GM18519 (cell line): ENCODE data around the gene DNTT.

Experiments
- ATAC-seq: cut with Tn5 transposase; IDR thresholded peaks from one replicate; pipeline ENCODE4 v1.9.1; 2021; ENCODE audit warnings: mild to moderate bottlenecking, moderate library complexity; ENCODE audit not compliant: unreplicated experiment, low FRiP score

Gene DNTT

DNA sequence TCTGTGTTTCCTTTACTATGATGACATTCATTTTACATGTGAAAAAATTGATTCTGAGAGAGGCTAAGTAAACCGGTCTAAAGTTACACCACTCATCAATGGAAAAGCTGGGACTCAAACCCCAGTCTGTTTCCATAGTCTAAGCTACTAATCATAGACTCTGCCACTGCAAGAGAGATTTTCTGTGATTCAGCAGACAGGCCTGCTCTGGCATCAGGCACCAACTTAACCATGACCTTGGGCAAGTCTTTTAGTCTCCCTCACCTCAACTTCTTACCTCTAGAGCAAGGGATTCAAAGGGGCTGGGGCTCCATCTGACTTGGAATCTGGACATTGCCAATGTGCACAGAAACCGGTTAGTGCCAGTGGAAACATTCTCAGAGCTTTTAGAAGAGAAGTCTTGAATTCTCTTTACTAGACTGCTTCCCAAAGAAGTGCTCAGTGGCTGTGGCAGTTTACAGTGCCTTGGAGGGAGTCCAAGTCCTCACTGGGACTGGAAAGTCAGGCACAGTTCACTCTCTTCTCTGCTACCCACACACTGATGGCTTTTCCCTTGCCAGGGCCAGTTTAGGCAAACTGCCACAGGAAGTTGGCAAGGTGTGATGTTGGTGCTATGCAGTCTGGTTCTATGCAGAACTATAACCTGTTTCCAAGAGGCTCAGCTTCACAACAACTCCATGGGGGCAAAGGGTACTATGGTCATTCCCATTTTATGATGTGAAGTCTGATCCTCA, 28.4 kb upstream of the DNTT start:
- no peak for ATAC-seq

- no peak for ATAC-seq
These were observed 27.8 kb upstream of the DNTT start for GRCh38 chr10:96276426-96276825.

GRCh38 chr10:96276831-96277230, 27.4 kb upstream of the DNTT start:
- no peak for ATAC-seq

DNA sequence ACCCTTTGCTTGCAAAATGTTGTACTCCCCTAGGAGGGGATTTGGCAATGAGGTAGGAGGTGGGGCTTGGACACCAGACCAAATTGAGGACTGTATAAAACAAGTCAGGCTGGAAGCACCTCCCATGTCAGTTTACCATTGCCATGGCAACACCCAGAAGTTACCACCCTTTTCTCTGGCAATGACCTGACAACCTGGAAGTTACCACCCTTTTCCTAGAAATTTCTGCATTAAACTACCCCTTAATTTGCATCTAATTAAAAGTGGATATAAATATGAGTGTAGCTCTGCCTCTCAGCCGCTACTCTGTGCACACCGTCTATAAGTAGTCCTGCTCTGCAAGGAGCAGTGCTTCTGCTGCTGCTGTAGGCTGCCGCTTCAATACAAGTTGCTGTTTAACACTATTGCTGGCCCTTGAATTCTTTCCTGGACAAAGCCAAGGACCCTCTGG, 25.0 kb upstream of the DNTT start:
- no peak for ATAC-seq

DNA sequence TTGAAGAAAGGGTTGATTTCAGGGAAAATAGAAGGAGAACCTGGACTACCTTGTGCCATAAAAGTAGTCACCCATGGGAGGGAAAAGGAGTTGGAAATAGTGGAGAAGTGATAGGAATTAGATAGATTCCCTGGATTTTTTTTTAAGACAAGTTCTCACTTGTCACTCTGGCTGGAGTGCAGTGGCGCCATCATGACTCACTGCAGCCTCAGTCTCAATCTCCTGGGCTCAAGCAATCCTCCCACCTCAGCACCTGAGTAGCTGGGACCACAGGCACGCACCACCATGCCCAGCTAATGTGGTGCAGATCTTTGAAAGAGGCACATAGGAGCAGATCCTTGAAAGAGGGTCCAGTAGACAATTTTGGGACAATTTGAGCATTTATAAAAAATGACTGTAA, 23.4 kb upstream of the DNTT start:
- ATAC-seq = no peak

DNA sequence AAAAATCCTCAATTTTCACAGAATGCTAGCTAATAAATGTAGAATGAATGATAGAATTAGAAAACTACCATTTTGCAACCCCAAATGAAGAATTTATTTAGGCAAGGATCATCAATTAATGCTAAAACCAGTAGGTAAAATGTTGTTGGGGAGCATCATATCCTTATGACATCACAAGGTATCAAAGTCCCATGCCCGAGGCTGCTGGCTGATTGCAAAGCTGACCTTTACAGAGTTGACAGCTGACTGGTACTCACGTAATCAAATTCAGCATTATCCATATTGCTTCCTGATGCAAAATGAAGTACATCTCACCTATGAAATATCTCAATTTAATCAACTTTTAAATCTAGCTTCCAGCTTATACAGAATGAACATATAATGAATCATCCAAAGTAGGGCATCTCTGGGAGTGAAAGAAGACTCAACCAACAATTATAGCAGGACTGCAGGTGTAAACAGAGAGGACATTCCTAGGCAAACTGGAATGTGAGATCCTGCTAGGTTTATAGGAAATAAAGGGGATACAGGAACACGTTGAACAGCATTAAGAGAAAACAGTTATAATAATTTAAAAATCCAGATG, 22.7 kb upstream of the DNTT start:
- ATAC-seq = no peak

DNA sequence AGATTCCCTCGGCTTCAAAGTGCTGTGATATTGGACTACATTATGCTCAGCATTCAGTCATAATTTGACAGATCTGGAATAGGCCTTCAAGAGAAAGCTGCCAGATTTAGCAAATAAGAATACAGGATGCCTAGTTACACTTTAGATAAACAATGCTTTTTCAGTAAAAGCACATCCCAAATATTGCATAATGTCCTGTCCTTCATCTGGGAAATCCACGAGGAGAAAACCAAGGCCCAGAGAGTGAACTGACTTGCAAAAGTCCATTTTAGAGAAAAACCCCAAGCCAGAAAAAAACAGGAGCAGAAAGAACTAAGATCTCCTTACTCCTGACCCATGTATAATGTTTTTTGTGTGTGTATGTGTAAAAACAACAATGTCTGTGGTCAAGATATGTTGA, 20.9 kb upstream of the DNTT start:
- ATAC-seq = no peak

GRCh38 chr10:96283756-96284155, 20.5 kb upstream of the DNTT start:
- no peak for ATAC-seq

DNA sequence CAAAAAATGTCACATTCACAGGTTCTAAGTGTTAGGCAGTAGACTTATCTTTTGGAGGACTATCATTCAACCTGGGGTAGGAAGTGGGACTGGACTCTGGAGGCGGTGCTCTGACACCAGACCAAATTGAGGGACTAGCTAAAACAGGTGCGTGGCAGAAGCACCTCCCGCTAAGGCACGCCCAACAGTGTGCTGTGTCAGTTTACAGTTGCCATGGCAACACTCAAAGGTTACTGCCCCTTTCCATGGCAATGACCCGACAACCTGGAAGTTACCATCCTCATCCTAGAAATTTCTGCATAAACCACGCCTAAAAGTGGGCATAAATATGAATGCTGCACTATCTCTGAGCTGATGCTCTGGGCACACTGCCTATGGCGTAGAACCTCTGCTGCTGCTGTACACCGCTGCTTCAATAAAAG, 18.9 kb upstream of the DNTT start:
- ATAC-seq = no peak

DNA sequence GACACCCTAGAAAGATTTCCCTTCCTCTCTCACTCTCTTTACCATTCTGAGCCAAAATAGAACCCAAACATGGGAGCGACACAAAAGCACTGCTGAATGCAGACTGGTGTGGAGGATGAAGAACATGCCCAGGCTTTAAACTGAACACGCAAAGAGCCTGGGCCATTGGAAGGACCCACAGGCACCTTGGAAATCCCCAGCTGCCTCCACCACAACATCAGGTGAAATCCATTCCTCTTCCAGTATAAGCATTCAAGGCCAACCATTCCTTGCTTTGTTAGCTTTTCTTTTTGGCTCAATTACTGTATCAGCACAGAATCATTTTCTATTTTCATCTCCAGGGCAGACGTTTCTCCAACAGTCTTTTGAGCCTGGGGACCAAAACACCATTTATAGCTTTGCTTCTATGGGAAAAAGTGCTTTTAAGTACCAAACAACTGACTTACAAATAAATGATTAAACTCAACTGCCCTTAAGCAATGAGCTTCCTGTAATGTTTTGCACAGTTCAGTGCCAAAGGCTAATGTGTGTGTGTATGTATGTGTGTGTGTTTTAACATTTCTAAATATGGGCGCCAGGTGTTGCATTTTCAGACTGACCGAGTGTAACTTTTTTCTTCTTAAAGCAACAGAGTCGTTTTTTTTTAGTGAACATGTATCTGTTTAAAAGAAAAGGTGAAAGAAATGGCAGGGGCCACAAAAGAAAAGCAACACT, 16.7 kb upstream of the DNTT start:
- peak; percentile 34 for ATAC-seq

- peak; percentile 65 for ATAC-seq
These were observed 16.0 kb upstream of the DNTT start for GRCh38 chr10:96288151-96288621.

- no peak for ATAC-seq
These were observed 14.9 kb upstream of the DNTT start for GRCh38 chr10:96289218-96289910.

DNA sequence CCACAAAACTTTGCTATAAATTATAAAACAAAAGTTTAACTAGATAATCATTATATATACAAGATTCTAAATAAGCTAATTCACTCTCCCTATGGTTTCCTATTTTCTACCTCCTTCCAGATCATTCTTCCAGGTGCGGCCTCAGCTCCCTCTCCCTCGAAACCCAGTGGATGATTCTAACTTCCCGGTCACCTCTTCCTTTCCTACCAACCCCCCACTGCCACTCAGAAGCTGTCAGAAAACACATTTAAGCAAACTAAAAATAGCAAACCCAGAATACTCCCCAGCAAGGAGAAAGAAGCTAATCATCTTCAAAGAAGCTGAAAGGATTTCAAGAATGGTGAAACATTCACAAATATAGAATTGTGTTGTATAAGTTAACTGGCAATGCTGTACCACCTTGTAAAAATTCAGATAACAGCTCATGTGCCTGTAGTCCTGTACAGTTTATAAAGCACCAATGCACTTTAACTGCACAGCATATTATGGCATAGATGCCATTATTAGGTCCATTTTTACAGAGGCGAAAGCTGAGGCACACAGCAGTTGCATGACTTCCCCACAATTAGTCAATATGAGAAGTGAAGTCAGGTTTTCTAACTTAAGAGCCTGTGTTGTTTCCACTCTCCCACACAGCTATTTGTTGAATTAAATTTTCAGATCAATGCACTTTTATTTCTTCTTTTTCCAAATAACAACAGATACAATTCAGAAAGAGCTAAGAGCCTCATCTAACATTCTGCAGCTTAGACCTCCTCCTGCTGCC, 13.7 kb upstream of the DNTT start:
- ATAC-seq = no peak

DNA sequence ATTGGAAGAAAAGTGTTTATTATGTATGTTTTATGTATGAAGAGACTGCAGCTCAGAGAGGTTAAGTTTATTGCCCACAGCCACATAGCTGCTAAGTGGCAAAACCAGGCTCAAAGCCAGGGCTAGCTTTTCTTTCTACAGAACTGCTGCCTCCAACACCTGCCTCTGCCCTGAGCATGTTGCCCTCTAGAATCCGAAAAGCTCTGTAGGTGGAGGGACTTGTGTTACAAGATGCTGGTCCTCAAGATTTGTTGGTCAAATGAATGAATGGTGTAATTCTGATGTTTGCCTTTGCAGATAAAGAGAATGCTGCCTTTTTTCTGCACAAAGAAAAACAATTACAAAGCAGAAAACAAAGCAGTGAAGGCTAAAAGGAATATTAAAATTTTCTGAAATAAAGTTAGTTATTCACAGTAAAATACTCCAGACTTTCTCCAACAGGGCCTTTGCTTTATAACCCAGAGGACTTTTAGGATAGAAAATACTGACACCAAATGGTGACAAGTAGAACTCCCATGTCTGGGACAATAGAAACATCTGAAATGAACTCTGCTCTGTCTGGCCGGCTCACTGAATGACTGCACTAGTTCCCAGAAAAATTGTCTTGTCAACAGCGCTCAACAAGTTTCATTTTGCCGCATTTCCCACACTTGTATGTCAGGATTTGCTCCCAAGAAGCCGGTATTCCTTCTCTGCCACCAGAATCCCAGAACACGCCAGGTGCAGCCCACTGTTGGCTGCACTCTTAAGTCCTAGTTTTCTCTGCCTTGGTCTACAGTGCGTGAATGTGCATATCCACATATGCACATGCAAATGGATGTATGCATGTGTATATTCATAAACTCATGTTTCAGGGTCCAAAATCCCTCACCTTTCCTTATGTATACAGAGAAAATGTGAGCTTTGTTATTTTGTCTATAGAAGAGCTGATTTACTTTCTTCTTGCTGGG, 11.0 kb upstream of the DNTT start:
- ATAC-seq = no peak

- ATAC-seq = no peak
These were observed 8.8 kb upstream of the DNTT start for GRCh38 chr10:96295475-96295874.

DNA sequence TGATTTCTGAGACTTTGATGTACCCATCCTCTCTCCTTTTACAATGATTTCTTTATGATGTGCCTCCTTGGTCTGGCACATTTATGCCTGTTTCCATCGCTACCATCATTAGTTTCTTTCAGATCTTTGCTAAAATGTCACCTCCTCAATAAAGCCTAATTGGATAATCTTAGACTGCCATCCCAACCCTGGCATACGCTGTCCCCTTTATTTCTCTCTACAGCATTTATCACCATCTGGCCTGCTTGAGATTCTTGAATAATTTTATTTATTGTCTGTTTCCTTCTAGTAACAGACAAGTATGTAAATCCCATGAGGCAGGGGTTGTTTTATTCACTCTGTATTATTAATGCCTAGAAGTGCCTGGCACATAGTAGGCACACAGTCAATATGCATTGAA, 6.7 kb upstream of the DNTT start:
- no peak for ATAC-seq

GRCh38 chr10:96298362-96298761, 5.9 kb upstream of the DNTT start:
- ATAC-seq = no peak

GRCh38 chr10:96299383-96299782, 4.9 kb upstream of the DNTT start:
- no peak for ATAC-seq

DNA sequence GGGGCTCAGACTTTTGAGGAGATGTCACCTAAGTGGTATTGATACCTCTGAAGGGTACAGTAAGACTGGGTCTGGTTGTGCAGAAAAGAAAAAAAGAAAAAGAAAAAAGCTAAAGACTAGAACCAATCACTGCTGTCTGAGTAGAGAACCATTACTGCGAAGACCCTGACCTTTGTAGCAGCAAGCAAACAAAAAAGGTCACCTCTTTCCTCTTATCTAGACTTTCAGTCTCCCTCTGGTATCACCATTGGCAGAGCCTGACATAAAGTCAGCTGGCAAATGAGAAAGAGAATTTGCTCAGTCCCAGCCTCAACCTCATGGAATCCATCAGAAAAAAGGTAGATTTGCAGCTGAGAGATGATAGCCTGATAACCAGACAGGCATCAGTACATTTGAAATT, 2.6 kb upstream of the DNTT start:
- ATAC-seq = no peak
